ENCODE measurements around the gene ARHGAP26.
"Not testable (repeated sequence)": the region's sequence is repeated elsewhere in the genome, so short reads cannot be mapped to it uniquely, and the experiment has no call there.

Gene ARHGAP26

DNA sequence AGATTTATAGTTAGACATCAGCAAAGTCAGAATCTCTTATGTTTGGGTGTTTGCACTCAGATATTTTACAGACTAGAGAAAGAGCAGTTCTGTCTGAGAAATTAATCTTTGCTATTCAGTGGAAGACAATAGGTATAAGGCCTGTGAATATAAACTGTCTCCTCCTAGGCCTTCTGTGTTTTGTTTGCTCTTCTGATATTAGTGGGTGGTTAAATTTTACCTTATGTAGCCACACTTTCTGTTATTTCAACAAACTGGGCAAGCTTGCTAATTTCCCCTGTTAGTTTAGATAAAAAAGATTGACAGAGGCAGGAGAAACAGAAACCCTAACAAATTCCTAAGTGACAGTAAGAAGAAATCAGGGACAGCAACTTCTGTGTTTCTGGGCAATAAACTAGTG is 141.6 kb downstream of the ARHGAP26 start:
- no peak for DNase-seq

DNA sequence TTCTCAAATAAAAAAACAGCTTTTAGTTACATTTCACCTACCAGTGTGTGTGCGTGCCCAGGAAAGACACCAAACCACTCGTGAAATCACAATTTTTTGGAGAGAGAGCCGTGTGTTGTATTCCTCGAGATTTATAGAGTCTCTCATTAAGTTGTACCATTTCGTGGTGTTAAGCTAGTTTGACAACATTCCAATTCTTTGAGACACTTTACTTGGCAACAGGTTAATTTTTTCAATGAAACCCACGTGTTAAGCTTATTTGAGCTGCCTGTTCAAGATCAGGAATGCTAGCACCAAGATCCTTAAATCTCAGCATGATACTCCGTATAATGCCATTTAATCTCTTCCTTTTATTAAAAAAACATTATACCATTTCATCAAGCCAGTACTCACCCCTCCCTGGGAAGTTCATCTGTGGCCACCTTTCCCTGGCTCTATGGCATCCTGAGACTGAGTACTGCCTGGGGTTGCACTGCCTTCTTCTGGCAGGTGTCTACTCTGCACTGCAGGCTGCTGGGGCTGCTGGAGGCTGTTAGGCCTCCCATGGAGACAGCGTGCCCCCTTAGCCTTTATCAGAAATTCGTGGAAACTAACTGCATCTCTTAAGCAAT is 143.7 kb downstream of the ARHGAP26 start:
- no peak for DNase-seq

DNA sequence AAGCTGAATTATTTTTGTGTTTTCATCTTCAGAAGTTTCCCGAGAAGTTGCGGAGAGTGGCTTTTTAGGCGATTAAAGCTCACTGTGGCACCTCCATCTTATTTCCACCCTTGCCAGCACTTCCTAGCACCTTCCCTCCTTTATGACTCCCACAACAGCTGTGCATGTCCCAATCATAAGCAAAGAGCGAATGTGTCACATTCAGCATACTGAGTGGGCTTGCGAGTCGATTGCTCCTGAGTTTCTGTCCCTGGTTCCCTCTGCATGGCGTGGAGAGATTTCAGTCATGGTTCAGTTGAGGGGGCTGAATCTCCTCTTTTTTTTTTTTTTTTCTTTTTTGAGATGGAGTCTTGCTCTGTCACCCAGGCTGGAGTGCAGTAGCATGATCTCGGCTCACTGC is 144.9 kb downstream of the ARHGAP26 start:
- no peak for DNase-seq

DNA sequence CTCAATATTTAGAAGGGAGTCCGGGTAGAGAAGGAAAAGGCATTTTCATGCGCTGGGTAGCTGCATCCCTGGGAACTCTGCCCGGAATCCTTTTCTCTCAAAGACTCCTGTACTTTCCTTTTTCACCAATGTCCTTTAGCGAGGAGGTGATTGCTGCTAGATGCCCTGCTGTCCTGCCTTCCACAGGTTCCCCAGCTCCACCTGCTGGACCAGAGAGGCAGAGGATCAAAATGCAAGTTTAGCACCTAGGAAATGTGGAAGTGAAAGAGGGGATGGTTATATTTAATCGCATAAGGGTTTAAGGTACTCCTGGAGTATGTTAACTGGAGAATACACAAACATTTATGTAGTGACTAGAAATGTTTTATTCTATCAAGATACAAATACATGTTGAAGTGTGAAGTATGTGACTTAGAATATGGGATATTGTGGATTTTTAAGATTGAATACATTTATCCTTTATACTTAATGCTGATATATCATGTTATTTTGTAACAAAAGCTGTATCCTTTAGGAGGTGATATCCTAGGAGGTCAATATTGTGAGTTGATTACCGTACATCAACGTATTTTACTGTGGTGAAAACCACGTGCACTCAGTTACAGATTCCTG is 145.7 kb downstream of the ARHGAP26 start:
- DNase-seq, result no peak

DNA sequence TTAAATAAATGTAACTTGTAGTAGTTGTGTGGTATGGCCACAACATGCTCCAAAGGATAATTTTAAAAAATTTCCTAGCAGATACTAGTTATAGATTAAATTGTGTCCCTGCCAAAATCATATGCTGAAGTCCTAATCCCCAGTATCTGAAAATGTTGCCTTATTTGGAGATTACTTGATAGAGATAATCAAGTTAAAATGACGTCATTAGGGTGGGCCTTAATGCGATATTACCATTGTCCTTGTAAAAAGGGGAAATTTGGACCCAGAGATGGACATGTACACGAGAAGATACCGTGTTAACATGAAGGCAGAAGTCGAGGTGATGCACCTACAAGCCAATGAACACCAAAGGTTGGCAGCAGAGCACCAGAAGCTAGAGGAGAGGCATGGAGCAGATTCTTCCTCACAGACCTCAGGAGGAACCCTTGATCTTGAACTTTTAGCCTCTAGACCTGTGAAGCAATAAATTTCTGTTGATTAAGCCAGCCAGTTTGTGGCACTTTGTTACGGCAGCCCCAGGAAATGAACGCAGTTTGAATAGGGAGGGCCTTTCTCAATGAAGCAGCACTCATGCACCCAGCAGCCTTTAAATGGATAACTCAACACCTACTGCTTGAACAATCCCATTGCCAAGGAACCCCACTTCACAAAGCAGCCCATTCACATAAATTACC is 148.9 kb downstream of the ARHGAP26 start:
- no peak for DNase-seq

DNA sequence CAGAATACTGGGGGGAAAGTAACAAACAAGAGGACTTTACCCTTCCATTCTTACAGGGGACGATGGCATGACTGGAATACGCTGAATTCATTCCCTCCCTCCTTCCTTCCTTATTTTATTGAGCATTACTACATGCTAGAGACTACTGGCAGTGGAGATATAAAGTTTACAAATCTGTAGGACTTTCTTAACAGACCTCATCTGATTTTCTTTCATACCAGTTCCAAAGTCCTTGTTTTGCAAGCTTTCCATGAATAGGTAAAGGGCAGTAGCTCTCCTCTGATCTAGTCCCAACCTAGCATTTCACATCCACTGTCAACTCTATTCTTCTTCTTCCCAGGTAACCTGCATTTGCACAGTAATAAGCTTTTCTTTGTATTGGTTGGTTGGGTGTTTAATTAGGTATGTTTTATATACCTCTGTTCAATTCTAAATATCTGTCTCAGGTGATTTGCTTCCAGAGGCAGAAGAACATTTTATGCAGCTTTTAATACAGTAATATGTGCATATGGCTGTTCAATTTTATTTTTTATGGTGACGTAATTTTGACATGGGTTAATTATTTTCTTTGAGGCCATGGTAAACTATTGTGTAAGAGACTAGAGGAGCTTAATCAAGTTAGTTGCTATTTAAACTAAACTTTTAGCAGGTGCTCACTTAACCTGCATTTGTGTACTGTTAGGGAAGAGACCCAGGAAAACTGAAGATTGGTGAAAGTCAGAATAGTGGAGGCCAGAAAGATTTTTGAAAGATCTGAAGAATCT is 150.9 kb downstream of the ARHGAP26 start:
- DNase-seq, result no peak

DNA sequence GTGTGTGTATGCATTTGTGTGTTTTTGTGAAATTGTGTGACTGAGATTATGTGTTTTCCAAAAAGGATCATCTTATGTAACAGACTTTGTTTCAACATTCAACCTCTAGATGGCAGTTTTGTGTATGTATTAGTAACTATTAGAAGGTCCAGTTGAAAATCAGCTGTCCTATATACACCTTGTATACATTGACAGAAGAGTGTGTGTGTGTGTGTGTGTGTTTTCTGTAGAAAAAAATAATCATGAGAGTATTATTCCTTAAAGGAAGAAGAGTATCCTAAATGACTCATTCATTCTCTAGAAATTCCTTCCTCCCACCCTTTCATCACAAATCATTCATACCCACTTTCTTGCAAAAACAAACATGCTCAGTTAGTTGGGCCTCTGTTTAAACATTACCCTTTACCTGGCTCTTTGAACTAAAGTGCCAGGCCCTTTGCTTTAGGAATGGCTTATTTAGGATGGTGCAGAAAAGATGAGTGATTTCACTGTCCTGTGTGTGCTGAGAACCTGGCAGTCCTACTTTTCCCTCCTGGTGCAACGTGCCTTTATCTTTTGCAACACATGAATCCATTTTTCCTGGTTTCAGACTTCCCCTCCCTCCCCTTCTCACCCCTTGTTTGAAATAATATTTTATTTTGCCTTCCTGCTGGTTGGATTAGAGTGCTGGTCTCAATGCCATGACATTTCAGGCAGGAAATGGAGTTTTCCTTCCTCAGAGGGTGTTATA is 152.2 kb downstream of the ARHGAP26 start:
- no peak for DNase-seq

DNA sequence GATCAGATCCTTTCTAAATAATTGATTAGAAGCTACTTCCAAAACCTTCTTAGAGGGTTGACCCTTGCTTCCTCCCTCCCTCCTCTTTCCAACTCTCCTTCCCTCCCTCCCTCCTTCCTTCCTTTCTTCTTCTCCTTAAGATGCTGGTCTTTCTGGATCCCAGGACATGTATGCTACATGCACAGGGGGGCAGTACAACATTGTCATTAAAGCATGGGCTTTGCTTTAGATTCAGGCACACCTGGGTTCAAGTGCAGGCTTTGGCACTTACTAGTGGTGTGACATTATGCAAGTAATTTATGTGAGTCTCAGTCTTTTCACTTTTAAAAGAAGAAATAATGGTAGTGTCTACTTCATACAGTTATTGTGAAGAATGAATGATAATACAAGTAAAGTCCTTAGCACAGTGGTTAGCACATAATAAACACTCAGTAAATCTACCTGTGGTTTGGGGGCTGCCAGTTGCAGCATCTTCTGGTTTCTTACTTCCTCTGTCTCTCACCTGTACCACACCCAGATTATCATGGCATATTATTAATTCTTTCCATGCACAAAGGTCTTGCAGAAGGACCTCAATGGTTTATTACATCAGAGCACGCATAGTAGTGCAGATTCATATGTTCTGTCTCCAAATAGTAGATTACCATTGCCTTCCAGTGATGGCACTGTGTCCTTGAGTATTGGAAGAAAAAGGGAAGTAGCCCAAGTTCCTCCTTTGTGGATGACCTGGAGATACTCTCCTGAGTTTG is 154.1 kb downstream of the ARHGAP26 start:
- DNase-seq, result no peak

DNA sequence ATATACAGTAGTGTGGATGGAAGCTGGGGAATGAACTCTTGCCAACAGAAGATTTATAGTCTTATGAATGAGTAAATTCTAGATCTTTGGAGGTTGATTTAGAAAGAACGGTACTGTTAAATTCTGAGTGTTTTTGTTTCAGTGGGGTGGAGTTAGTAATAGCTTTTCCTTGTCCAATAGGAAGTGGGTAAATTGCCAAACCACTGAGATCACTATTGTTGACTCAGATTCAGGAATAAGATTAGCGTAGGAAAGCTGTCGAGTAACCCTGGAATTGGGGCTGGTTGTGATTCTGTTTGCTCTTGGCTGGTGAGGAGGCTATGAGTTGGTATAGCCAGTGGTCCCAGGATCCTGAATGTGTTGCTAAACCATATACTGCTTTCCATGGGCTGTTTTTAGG is 155.6 kb downstream of the ARHGAP26 start:
- DNase-seq, result no peak

DNA sequence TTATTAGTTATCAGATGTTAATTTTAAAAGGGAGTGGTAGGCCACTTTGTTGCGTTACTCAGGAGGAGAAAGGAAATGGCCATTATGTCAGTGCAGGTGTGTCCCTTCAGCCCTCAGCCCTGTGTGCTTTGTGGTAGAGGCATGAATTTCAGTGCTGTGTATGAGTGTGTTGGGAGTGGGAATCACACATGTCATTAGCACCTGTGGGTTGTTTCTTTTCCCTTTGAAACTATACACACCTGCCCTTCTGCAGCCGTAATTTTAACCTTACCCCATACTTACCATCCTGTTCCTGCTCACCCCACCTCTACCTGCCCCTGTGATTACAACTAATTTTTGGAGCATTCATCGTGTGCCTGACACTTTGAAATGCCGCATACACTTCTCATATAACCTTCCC is 156.4 kb downstream of the ARHGAP26 start:
- DNase-seq, result no peak

DNA sequence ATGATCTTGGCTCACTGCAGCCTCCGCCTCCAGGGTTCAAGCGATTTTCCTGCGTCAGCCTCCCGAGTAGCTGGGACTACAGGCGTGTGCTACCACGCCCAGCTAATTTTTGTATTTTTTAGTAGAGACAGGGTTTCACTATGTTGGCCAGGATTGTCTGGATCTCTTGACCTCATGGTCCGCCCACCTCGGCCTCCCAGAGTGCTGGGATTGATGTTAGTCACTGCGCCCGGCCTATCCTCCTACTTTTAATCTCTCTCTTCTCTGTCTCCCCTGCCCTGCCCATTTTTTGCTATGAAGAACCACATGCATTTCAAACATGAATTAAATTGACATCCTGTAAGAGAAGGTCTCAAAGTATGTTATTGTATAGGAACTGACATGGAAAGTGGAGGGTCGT is 158.8 kb downstream of the ARHGAP26 start:
- not testable (repeated sequence) for DNase-seq

DNA sequence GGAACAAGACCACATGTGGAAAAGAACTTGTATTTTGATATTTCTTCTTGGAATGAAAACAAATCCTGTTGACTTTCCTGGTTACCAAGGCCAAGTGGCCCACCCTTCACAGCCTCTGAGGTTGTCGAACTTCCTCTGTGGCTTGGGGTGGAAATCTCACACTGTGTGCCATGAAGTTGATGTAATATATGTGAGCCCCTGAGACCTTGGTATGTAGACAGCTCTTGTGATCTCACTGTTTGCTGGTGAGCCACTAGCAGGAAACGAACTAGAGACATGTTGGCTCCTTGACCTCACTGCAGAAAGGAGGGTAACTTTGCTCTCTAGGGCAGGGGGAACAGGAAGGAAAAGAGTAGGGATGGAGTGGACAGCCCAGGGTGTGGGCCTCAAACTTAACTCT is 159.4 kb downstream of the ARHGAP26 start:
- DNase-seq, result no peak

DNA sequence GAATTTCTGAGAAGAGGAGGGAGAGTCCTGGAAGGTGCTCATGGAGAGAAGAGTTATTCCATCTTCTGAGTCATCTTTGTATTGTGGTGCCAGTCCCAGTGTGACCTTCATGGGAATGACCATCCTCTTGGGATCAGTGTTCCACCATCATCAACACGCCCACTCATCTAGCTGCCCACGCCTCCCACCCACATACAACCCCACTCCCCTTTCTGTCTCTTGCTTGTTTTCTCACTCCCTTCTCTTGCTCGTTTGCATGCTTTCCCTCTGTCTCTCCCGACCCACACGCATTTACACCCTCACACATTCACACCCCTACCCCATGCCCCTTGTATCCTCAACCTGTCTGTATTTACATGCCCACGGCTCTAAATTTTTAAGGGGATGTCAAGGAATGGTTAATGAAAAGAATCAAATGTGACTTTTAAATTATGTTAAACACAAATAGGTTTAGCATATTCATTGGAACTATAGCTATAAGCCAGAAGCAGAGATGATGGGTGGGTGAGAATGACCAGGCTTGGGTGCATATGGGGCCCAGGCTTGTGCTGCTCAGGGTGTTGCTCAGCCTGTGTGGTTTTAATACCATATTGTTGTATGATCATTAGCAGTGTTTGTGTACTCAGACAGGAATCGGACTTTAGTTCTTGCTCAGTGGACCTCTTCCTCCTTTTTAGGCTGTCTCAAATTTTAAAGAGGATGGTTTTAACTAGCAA is 160.4 kb downstream of the ARHGAP26 start:
- no peak for DNase-seq

DNA sequence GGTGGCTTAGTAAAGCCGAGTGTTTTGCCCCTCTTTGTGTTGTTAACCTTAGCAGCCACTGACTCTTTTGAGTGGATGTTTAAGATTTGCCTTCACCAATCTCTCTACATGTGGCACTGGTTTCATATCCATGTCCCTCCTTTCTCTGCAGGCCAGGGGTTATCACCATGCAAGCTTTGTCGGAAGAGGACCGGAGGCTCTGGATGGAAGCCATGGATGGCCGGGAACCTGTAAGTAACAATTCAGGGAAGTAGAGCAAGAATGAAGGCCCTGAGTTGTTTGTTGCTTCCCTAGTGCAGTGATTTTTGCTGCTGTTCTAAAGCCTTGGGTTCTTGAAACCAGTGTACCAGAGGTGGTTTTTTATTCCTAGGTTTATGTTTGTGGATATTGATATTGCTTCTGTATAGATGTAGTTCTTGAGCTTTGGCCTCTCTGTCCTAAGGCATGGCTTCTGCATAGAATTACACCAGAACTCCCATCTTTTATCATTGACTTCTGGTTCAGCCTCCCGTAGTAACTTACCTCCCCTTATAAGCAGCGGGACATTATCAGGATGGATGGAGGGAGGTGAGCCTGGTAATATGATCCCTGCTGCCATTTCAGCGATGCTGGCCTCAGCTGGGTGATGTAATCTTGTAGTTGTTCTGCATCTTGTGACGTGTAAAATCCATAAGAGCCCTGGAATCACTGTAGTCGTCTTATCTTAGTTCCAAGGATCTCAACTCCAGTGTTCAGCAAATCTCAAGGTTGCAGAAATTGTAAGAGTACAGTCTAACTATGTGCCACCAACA is 161.9 kb downstream of the ARHGAP26 start:
- no peak for DNase-seq

DNA sequence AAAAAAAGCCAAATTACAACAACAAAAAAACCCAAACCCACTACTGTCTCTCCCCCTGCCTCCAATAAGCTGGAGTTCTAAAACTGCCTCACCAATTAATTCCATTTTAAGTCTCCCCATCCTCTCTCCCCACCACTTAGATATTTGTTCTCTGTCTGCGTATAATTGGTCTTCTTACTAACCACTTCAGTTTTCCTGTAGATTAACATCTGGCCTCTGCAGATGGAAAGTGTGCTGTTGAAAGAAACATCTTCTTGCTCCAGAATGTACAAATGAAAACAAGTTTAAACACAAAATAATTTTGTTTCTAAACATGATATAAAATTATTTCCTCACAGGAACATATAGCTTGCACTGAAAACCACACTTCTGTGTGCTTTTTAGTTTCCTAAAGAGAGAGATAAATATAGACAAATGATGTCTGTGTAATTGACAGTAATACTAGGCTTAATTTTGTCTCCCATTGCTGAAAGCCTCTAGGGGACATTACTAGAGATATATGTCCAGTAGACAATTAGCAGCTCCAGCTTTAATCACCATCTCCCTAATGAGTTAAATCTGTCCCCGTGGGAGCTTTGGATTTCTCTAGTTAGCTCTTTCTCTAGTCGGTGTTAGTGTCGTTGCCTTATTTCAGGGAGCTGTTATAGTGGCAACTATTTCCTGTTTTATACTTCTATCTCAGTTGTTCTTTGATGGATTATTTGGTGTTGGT is 164.0 kb downstream of the ARHGAP26 start:
- no peak for DNase-seq

DNA sequence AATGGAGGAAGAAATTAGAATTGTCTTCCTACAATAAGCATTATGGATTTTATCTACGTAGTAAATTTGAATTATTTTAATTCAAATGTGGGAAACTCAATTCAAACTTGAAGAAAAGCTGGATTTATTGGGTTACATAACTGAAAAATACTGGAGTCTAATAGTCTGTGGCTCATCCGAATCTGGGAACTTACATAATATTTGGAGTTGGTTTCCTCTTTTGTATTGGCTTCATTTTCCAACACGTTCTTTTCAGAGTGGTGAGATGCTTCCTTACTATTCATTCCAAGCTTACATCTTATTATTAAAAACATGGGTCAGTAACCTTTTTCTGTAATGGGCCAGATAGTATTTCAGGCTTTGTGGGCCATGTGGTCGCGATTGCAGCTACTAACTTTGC is 164.8 kb downstream of the ARHGAP26 start:
- DNase-seq, result no peak

DNA sequence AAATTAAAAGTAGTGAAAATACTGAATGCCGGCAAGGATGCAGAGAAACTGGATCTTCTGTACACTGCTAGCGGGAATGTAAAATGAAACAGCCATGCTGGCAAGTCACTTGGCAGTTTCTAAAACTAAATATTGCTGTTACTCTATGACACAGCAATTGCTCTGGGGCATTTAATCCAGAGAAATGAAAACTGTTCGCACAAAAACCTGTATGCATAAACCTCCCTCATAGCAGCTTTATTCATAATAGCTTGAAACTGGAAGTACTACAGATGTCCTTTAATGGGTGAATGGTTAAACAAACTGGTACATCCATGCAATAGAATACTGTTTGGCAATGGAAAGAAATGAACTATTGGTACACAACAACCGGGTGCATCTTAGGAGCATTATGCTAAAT is 167.2 kb downstream of the ARHGAP26 start:
- DNase-seq, result no peak

DNA sequence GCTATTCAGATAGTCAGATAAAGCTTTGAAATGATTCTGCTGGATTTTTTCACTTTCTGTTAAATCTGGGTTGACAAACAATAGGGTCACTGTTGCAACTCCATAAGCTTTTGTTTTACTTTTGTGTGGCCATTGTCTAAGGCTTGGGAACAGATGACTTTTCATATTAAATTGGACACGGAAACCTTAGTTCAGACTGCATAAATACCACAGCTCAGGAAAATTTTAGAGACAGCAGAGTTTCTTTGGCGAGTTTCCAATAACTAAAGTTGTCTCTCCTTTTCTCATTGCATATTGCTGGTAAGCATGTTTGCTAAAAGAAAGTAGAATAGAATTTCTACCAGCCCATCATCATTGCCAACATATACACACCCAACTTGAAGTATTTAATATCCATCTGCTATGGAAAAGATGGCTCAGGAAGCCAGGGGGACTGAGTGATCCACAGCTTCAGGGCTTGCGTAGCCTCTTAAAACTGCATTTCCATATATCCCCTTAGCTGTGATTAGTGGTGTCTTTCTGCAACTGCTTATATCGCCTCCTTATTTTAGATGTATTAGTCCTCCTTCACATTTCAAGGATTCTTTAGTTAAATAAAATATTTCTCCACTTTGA is 168.2 kb downstream of the ARHGAP26 start:
- no peak for DNase-seq

DNA sequence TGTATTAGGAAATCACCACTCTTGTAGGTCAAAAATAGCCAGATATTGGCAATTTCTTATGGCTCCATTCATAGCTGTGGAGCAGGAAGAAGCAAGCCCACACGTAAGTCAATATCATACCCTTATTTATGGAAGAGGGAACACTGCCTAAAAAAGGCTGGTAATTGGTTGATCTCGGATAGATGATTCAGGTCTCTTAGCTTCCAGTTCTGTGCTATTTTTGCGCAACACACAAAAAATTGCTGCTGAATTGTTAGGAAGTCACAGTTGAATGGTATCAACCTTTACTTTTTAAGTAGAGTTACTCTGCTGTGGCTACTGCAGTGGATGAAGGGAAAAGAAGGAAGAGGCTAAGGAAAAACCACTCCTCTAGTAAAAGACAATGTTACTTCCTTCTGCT is 168.8 kb downstream of the ARHGAP26 start:
- no peak for DNase-seq

DNA sequence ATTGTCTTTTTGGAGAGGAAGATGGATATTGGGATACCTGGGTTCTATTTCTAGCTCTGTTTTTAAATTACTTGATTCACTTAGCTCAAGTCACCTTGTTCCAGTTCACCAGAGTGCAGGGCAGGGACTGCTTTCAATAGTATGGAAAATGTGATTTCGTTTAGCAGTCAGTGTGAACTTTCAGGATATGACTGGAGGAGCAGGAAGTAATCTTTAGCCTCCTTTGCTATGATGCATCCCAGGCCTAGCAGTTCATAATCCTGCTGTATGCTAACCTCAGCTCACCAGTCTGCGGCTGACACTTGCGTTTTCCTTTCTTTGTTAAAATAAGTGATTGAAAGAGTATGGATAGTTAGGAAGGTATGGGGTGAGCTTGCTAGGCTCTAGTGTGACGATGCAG is 169.7 kb downstream of the ARHGAP26 start:
- no peak for DNase-seq

All from activated T-cell treated with anti-CD3 and anti-CD28 coated beads, Interleukin-2, amount 50 U/mL, for 48 hours (primary cell).